ENCODE measurements around the gene RPL18. TPM values are rescaled to one million over a fixed set of nuclear protein-coding genes. Genes with fewer than 3 reads are reported as not detected.
A peak's percentile ranks its signal among the peaks of the same experiment; 100 is the strongest.
"Not testable (repeated sequence)": the region's sequence is repeated elsewhere in the genome, so short reads cannot be mapped to it uniquely, and the experiment has no call there.

RPL18 gene
- polyA plus RNA-seq (2012; ENCODE audit: missing spikeins) = 2,410 TPM

DNA sequence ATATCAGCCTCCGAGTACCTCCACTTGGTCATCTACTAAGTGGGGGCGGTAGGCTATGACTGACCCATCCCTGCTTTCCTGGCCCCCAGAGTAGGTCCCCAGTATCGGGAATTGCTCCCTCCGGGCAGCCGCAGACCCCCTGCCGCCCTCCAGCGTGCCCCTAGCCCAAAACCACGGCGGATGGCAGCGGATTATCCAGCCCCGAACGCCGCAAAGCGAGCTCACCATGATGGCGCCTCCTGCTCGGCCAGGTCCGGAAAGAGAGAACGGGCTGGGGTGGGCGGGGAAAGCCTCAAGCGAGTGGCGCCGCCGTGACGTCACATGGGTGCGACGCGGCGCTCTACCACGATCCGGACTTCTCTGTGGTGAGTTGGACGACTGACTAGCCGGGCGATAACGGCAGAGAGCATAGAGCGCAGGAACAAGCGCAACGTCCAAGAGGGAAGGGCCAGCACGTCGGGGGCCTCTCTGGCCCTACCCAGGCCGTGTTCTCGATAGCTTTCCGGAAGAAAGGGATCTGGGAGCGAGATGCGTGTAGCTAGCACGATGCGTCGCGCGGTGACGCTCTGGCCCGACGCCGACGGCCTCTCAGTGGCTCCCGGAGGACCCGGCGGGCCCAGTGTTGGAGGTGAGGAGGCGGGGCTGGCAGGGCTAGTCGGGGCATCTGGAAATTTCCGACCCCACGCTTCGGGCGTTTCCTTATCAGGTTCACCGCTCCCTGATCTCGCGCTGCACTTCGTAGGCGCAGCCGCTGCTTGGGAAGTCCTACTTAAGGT lies at the start of gene RPL18, which contains the start of gene SPHK2:
TSS of gene RPL18 (minus strand) at position 263 of the 776 bp plus-strand sequence. CDS start at position 228, 35 bp downstream.
TSS of gene SPHK2 (plus strand) at position 591 of the 776 bp plus-strand sequence. CDS start 1,009 bp downstream, outside the sequence.
- peak; percentile 98 for FAIRE-seq
- TF ChIP-seq POLR2A (IDR thresholded peaks at IDR 0.05; ENCODE audit: low read depth, low read length) (peak; percentile 97), TAF1 (IDR thresholded peaks at IDR 0.05; ENCODE audit: borderline replicate concordance, low read depth, low read length) (peak; percentile 98), POLR2AphosphoS5 (IDR thresholded peaks at IDR 0.05; ENCODE audit: low read depth, low read length) (peak; percentile 97)
- DNase-seq (ENCODE audit: insufficient read length) = peak; percentile 97

DNA sequence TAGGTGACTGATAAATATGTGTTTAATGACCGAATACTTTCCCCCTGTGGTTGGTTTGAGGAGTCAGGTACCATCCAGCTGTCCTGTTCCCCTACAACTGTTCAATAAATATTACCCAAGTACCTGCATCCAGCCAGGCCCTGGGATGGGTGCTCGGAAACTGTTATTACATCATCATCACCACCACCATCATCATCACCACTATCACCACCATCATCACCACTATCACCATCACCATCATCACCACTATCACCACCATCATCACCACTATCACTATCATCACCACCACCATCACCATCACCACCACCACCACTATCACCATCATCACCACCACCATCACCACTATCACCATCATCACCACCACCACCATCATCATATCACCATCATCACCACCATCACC lies 49.8 kb upstream of the RPL18 start:
- FAIRE-seq (no peak), DNase-seq (ENCODE audit: insufficient read length) (no peak)
- TF ChIP-seq POLR2A (IDR thresholded peaks at IDR 0.05; ENCODE audit: low read depth, low read length) = no peak
- TF ChIP-seq POLR2AphosphoS5 (IDR thresholded peaks at IDR 0.05; ENCODE audit: low read depth, low read length) = no peak
- TF ChIP-seq TAF1 (IDR thresholded peaks at IDR 0.05; ENCODE audit: borderline replicate concordance, low read depth, low read length) = no peak

DNA sequence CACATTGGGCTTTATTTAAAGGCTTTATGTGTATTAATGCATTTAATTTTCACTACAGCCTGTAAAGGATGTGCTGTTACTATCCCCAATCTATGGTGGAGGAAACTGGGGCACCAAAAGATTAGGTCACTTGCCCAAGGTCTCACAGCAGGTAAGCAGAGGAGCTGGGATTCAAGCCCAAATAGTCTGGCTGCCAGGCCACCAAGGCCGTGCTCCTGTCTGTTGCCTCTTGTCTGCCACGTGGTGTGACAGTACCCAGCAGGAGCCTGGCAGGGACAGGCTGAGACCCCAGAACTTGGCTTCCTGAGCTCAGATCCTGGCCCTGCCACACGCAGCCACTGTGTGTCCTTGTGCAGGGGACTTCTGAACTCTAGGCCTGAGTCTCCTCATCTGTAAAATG lies 49.4 kb upstream of the RPL18 start:
- FAIRE-seq (no peak), DNase-seq (ENCODE audit: insufficient read length) (no peak)

DNA sequence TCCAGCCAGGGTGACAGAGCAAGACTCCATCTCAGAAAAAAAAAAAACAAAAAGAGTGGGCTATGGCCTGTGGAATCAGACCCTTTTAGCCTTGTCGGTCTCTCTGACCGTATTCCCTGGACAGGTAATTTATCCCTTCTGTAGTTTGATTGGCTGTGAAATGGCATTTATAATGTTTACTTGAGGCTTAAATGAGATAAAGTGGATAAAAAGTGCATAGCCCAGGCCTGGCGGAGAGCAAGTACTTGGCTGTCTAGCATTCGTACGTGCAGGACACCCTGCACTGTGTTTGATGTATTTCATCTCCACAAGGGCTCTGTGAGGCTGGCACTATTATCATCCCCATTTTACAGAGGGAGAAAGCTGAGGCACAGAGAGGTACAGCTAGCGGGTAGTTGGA lies 46.8 kb upstream of the RPL18 start:
- no peak for TF ChIP-seq POLR2A (IDR thresholded peaks at IDR 0.05; ENCODE audit: low read depth, low read length)
- no peak for TF ChIP-seq TAF1 (IDR thresholded peaks at IDR 0.05; ENCODE audit: borderline replicate concordance, low read depth, low read length)
- no peak for TF ChIP-seq POLR2AphosphoS5 (IDR thresholded peaks at IDR 0.05; ENCODE audit: low read depth, low read length)
- DNase-seq (ENCODE audit: insufficient read length) (no peak), FAIRE-seq (no peak)

More for the DNA sequence above, 49.4 kb upstream of the RPL18 start:
- no peak for TF ChIP-seq POLR2AphosphoS5 (IDR thresholded peaks at IDR 0.05; ENCODE audit: low read depth, low read length)
- TF ChIP-seq TAF1 (IDR thresholded peaks at IDR 0.05; ENCODE audit: borderline replicate concordance, low read depth, low read length) = no peak
- no peak for TF ChIP-seq POLR2A (IDR thresholded peaks at IDR 0.05; ENCODE audit: low read depth, low read length)

DNA sequence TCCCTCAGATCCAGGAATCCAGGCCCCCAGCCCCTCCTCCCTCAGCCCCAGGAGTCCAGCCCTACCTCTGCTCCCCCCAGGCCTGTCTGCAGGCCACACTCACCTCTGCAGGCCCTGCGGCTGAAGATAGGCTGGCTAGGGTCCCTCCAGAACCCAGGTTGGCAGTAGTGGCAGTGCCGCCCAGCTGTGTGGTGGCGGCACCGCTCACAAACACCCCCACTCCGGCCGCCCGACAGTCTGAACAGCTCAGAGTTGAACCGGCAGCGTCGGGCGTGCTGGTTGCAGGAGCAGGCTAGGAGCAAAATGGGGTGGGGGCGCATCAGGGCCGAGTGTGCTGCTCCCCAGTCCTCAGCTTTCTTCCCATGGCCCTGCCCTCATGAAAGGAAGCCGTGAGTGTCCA lies 45.5 kb upstream of the RPL18 start:
- DNase-seq (ENCODE audit: insufficient read length) = no peak
- no peak for TF ChIP-seq POLR2AphosphoS5 (IDR thresholded peaks at IDR 0.05; ENCODE audit: low read depth, low read length)
- TF ChIP-seq TAF1 (IDR thresholded peaks at IDR 0.05; ENCODE audit: borderline replicate concordance, low read depth, low read length) = no peak
- no peak for TF ChIP-seq POLR2A (IDR thresholded peaks at IDR 0.05; ENCODE audit: low read depth, low read length)
- FAIRE-seq = no peak

DNA sequence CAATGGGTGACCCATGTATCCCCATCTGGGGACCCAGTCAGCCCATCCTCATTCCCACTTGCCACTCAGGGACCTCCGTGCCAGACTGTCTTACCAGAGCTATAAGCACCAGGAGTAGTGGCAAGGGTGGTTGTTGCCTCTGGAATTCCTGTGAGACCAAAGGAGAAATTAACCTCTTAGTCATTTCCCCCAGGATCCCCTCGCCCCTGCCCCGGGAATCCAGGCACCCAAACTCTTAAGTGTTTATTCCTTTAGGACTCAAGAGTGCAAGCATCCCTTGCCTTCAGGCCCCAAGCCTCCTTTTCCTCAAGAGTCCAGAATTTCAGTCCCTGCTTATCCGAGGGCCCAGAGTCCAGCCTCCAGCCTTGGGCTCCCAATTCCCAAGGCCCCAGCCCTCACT lies 44.7 kb upstream of the RPL18 start:
- FAIRE-seq (no peak), DNase-seq (ENCODE audit: insufficient read length) (no peak)
- TF ChIP-seq TAF1 (IDR thresholded peaks at IDR 0.05; ENCODE audit: borderline replicate concordance, low read depth, low read length) (no peak), POLR2AphosphoS5 (IDR thresholded peaks at IDR 0.05; ENCODE audit: low read depth, low read length) (no peak), POLR2A (IDR thresholded peaks at IDR 0.05; ENCODE audit: low read depth, low read length) (no peak)

DNA sequence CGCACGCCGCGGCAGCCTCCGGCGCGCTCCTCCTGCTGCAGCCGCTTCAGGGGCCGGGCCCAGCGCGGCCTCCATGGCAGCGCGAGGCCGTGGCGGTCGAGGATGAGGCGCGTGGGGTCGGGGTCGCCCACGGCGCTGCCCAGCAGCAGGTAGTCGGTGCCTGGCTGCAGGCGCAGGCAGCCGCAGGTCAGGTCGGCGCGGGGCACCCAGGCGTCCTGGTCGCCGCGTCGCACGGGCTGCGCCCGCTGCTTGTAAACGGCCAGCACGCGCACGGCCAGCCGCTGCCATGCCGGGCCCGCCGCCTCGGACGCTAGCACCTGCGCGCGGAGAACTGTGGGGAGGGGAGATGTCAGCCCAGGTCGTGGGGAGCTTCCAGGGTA lies 42.7 kb upstream of the RPL18 start:
- DNase-seq (ENCODE audit: insufficient read length) (no peak), FAIRE-seq (no peak)
- TF ChIP-seq POLR2AphosphoS5 (IDR thresholded peaks at IDR 0.05; ENCODE audit: low read depth, low read length) = no peak
- no peak for TF ChIP-seq POLR2A (IDR thresholded peaks at IDR 0.05; ENCODE audit: low read depth, low read length)
- no peak for TF ChIP-seq TAF1 (IDR thresholded peaks at IDR 0.05; ENCODE audit: borderline replicate concordance, low read depth, low read length)

DNA sequence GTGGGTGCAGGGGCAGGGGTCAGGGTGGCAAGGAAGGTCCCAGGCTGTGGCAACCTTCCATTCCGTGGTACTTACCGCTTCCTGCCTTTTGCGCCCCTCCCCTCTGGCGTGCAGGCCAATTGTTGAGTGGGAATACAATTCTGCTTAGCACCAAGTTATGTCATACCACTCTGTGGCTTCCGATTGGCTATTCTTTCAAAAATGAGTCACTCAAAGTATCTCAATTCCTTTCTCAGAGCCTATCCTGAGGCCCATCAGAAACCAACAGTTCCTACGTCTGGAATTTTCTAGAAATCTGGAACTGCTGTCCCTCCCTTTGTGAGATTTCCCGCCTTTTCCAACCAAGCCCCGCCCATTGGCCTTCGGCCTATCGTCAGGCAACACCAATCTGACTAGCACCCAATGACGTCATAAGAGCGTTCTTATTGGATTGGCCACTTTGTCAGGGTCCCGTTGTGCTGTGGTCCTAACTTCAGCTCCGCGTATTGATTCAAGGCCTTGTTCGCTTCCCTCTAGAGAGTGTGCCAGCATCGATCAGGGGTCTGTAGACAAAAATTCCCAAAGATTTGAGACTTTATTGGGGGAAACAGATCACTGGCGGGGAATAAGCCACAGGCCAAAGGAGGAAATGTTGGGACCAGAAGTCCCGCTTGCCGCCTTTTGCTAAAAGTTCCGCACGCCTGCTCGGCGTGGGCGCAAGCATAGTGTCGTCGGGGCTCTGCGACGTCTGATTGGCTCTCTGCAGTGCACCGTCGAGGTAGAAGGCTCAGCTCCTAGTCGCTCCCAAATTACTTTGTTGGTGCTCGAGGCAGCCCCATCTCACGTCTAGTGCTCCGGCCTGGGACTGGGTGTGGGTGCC lies 42.1 kb upstream of the RPL18 start:
- DNase-seq (ENCODE audit: insufficient read length) = peak; percentile 95
- peak; percentile 98 for FAIRE-seq
- TF ChIP-seq TAF1 (IDR thresholded peaks at IDR 0.05; ENCODE audit: borderline replicate concordance, low read depth, low read length) = no peak
- no peak for TF ChIP-seq POLR2A (IDR thresholded peaks at IDR 0.05; ENCODE audit: low read depth, low read length)
- no peak for TF ChIP-seq POLR2AphosphoS5 (IDR thresholded peaks at IDR 0.05; ENCODE audit: low read depth, low read length)

DNA sequence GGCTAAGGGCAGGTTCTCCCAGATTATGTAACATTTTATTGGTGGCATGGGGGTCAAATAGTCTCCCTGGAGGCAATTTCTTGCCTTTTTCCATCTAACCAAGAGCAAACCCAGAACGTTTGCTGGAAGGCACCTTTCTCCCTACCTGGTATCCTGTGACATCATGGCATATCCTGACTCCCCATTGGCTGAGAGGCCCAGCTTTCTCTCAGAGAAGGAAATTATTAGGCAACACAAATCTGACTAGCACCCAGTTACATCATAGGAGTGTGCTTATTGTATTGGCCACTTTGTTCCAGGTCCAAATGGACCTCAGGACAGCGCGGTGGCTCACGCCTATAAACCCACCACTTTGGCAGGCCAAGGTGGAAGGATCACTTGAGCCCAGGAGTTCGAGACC lies 40.8 kb upstream of the RPL18 start:
- FAIRE-seq = peak; percentile 40
- TF ChIP-seq POLR2A (IDR thresholded peaks at IDR 0.05; ENCODE audit: low read depth, low read length) (no peak), TAF1 (IDR thresholded peaks at IDR 0.05; ENCODE audit: borderline replicate concordance, low read depth, low read length) (no peak), POLR2AphosphoS5 (IDR thresholded peaks at IDR 0.05; ENCODE audit: low read depth, low read length) (no peak)
- DNase-seq (ENCODE audit: insufficient read length) = no peak

DNA sequence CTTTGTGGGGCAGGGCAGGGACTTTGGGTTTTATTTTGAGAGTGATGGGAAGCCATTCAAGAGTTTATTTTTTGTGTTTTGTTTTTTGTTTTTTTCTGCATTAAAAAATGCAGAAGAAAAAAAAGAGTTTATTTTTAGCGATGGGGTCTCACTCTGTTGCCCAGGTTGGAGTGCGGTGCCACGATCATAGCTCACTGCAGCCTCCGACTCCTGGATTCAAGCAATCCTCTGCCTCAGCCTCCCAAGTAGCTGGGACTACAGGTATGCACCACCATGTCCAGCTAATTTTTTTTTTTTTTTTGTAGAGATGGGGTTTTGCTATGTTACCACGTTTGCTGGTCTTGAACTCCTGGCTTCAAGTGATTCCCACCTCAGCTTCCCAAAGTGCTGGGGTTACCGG lies 39.5 kb upstream of the RPL18 start:
- TF ChIP-seq POLR2AphosphoS5 (IDR thresholded peaks at IDR 0.05; ENCODE audit: low read depth, low read length) (no peak), TAF1 (IDR thresholded peaks at IDR 0.05; ENCODE audit: borderline replicate concordance, low read depth, low read length) (no peak), POLR2A (IDR thresholded peaks at IDR 0.05; ENCODE audit: low read depth, low read length) (no peak)
- no peak for DNase-seq (ENCODE audit: insufficient read length)
- FAIRE-seq = no peak

DNA sequence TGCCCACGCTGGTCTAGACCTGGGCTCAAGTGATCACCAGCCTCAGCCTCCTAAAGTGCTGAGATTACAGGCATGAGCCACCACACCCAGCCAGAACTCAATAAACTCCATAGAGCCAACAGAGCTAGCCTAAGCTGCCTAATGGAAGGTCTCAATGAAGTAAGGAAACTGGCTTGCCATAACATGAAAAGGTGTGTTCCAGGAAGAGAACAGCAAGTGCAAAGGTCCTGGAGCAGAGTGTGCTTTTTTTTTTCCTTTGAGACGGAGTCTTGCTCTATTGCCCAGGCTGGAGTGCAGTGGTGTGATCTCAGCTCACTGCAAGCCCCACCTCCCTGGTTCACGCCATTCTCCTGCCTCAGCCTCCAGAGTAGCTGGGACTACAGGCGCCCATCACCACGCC lies 38.9 kb upstream of the RPL18 start:
- not testable (repeated sequence) for DNase-seq (ENCODE audit: insufficient read length); FAIRE-seq
